ENCODE data around the gene ADNP2.

ADNP2 gene

GRCh38 chr18:80188643-80189530 is 79.8 kb downstream of the ADNP2 start:
- TF ChIP-seq, protein P1, sequence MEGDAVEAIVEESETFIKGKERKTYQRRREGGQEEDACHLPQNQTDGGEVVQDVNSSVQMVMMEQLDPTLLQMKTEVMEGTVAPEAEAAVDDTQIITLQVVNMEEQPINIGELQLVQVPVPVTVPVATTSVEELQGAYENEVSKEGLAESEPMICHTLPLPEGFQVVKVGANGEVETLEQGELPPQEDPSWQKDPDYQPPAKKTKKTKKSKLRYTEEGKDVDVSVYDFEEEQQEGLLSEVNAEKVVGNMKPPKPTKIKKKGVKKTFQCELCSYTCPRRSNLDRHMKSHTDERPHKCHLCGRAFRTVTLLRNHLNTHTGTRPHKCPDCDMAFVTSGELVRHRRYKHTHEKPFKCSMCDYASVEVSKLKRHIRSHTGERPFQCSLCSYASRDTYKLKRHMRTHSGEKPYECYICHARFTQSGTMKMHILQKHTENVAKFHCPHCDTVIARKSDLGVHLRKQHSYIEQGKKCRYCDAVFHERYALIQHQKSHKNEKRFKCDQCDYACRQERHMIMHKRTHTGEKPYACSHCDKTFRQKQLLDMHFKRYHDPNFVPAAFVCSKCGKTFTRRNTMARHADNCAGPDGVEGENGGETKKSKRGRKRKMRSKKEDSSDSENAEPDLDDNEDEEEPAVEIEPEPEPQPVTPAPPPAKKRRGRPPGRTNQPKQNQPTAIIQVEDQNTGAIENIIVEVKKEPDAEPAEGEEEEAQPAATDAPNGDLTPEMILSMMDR (IDR thresholded peaks at IDR 0.05): no peak

GRCh38 chr18:80189531-80189865 is 80.4 kb downstream of the ADNP2 start:
- TF ChIP-seq, protein P1 (IDR thresholded peaks at IDR 0.05): no peak

Measured in LNCAP (cell line).